GM12878 (cell line): Measurements from ENCODE around the gene MTMR3. TPM values are rescaled to one million over a fixed set of nuclear protein-coding genes. Genes with fewer than 3 reads are reported as not detected.

Experiments used
- ATAC-seq: fragments of 200-7000 bp; cut with Tn5 transposase; 3 replicates; pipeline ENCODE4 v1.9.1; 2020; ENCODE audit warnings: mild to moderate bottlenecking, moderate library complexity
- BruUV-seq: library from RNA; stranded (reverse); fragments of 400-500 nt; replicated peaks from 2 replicates; lab custom pipeline; 2021; lab: Mats Ljungman, UMichigan
- CTCF ChIA-PET: fragments of 300-600 bp; sonication (Branson Sonifier 250); formaldehyde crosslinking; extraction: SDS; loops from one replicate; lab custom pipeline; 2021; ENCODE audit warnings: inconsistent platforms; lab: Yijun Ruan, JAX
- POLR2A ChIA-PET: fragments of 350-600 bp; formaldehyde crosslinking; extraction: SDS; loops from one replicate; lab custom pipeline; 2021; ENCODE audit warnings: inconsistent platforms; lab: Charles Lee
- RAD21 ChIA-PET: fragments of 300-600 bp; sonication (Branson Sonifier 250); formaldehyde crosslinking; loops from one replicate; lab custom pipeline; 2023; ENCODE audit warnings: antibody characterized with exemption; ENCODE audit not compliant: unreplicated experiment; lab: Charles Lee
- SMC1A ChIA-PET: fragments of 300-600 bp; sonication (Branson Sonifier 250); formaldehyde crosslinking; loops from one replicate; lab custom pipeline; 2023; ENCODE audit not compliant: unreplicated experiment, uncharacterized antibody; lab: Charles Lee
- DNase-seq: peaks from one replicate; pipeline ENCODE4 v3.0.0-alpha.2; 2011; ENCODE audit warnings: low read depth, low spot score
- FAIRE-seq: peaks from 3 replicates; lab custom pipeline; 2011; peaks lifted over from hg19 to GRCh38; lab: Jason Lieb, UNC
- H2AFZ ChIP-seq: 2 replicates; pipeline ENCODE4 v1.6.0; 2011; ENCODE audit warnings: low read depth, low read length, control low read depth; ENCODE audit not compliant: control insufficient read depth
- H3K27ac ChIP-seq: 2 replicates; pipeline ENCODE4 v1.5.1; 2011; ENCODE audit warnings: control low read depth; ENCODE audit not compliant: control insufficient read depth, insufficient read depth
- H3K27me3 ChIP-seq, 2 experiments: replicated peaks in 1 of 2; 2 replicates each; pipeline versions ENCODE4 v1.6.0 to v1.6.1; 2011; ENCODE audit warnings: low read length in 1 of 2; ENCODE audit not compliant: control insufficient read depth in 2 of 2, insufficient read depth in 2 of 2
- H3K36me3 ChIP-seq, 2 experiments: 2 replicates each; pipeline ENCODE4 v1.5.1; 2011; ENCODE audit warnings: low read length in 1 of 2; ENCODE audit not compliant: control insufficient read depth in 2 of 2, insufficient read depth in 2 of 2
- H3K4me1 ChIP-seq: 2 replicates; pipeline ENCODE4 v1.6.1; 2011; ENCODE audit warnings: mild to moderate bottlenecking, low read length, moderate library complexity, mixed read lengths; ENCODE audit not compliant: control insufficient read depth, insufficient read depth
- H3K4me2 ChIP-seq: 2 replicates; pipeline ENCODE4 v1.6.0; 2011; ENCODE audit warnings: control low read depth; ENCODE audit not compliant: control insufficient read depth, insufficient read depth
- H3K4me3 ChIP-seq: fragments of 200-600 bp; sonication (generic); 2 replicates; pipeline ENCODE4 v1.5.1; 2016
- H3K79me2 ChIP-seq: 2 replicates; pipeline ENCODE4 v1.6.0; 2011; ENCODE audit warnings: low read length; ENCODE audit not compliant: control insufficient read depth, insufficient read depth
- H3K9ac ChIP-seq: 2 replicates; pipeline ENCODE4 v1.8.0; 2011; ENCODE audit warnings: low read length, control low read depth, mixed read lengths; ENCODE audit not compliant: control insufficient read depth, insufficient read depth
- H3K9me3 ChIP-seq: replicated peaks from 3 replicates; pipeline ENCODE4 v1.5.1; 2011; ENCODE audit warnings: mild to moderate bottlenecking, low read length; ENCODE audit not compliant: control insufficient read depth, insufficient read depth
- H4K20me1 ChIP-seq: 2 replicates; pipeline ENCODE4 v1.6.0; 2011; ENCODE audit not compliant: control insufficient read depth, insufficient read depth
- ATF7 ChIP-seq: fragments of 450-650 bp; IDR thresholded peaks from 2 replicates; pipeline ENCODE4 v1.6.1; 2016; ENCODE audit warnings: low read depth, mild to moderate bottlenecking
- BACH1 ChIP-seq: fragments of 450-650 bp; IDR thresholded peaks from 2 replicates; pipeline ENCODE4 v1.6.1; 2017; ENCODE audit warnings: mild to moderate bottlenecking, borderline replicate concordance
- BCLAF1 ChIP-seq: fragments of 450-650 bp; IDR thresholded peaks from 2 replicates; pipeline ENCODE4 v1.6.1; 2017; ENCODE audit warnings: antibody characterized with exemption, mild to moderate bottlenecking, moderate library complexity
- BRCA1 ChIP-seq: IDR thresholded peaks from 2 replicates; pipeline ENCODE4 v1.6.1; 2011; ENCODE audit warnings: low read depth, low read length, improper control_type of control experiment
- ETV6 ChIP-seq, 2 experiments: fragments of 450-650 bp in 1 of 2; IDR thresholded peaks in 1 of 2; conservative IDR thresholded peaks in 1 of 2; 2 replicates each; pipeline ENCODE4 v1.6.1; 2014; ENCODE audit warnings: antibody characterized with exemption in 1 of 2, borderline replicate concordance in 1 of 2, low read depth in 1 of 2, mild to moderate bottlenecking in 1 of 2, moderate library complexity in 1 of 2
- HDAC6 ChIP-seq: fragments of 200-600 bp; sonication (generic); IDR thresholded peaks from one replicate; pipeline ENCODE4 v1.8.0; 2017; ENCODE audit warnings: antibody characterized with exemption; ENCODE audit not compliant: unreplicated experiment
- IKZF1 ChIP-seq: fragments of 450-650 bp; conservative IDR thresholded peaks from 2 replicates; pipeline ENCODE4 v1.6.1; 2017; ENCODE audit warnings: antibody characterized with exemption, mild to moderate bottlenecking
- IRF5 ChIP-seq: fragments of 450-650 bp; IDR thresholded peaks from 2 replicates; pipeline ENCODE4 v1.6.1; 2017; ENCODE audit warnings: borderline replicate concordance
- KLF5 ChIP-seq: fragments of 450-650 bp; IDR thresholded peaks from 2 replicates; pipeline ENCODE4 v1.6.1; 2014; ENCODE audit warnings: mild to moderate bottlenecking; ENCODE audit not compliant: partially characterized antibody
- NFIC ChIP-seq: IDR thresholded peaks from 2 replicates; pipeline ENCODE4 v1.6.1; 2012; ENCODE audit warnings: low read depth, mild to moderate bottlenecking, inconsistent platforms, low read length, moderate library complexity
- NR2C2 ChIP-seq: IDR thresholded peaks from 2 replicates; pipeline ENCODE4 v1.6.1; 2011; ENCODE audit warnings: borderline replicate concordance, low read depth; ENCODE audit not compliant: control insufficient read depth, insufficient read length
- POLR2A ChIP-seq: IDR thresholded peaks from 2 replicates; pipeline ENCODE4 v1.6.1; 2011; ENCODE audit warnings: low read depth, mild to moderate bottlenecking, low read length
- REST ChIP-seq: IDR thresholded peaks from 2 replicates; pipeline ENCODE4 v1.6.1; 2012; ENCODE audit warnings: mild to moderate bottlenecking, low read depth, low read length
- SP1 ChIP-seq: IDR thresholded peaks from one replicate; pipeline ENCODE4 v1.6.1; 2011; ENCODE audit warnings: low read depth, low read length
- ZBED1 ChIP-seq: IDR thresholded peaks from 2 replicates; pipeline ENCODE4 v1.6.1; 2016; ENCODE audit warnings: borderline replicate concordance
- ZNF384 ChIP-seq: IDR thresholded peaks from 2 replicates; pipeline ENCODE4 v1.6.1; 2012; ENCODE audit warnings: low read depth, mild to moderate bottlenecking, low read length, improper control_type of control experiment, borderline replicate concordance
- ZSCAN29 ChIP-seq: fragments of 450-650 bp; IDR thresholded peaks from 2 replicates; pipeline ENCODE4 v1.6.1; 2017; ENCODE audit warnings: mild to moderate bottlenecking, moderate library complexity
- WGBS: methylation state at CpG from one replicate; pipeline ENCODE4 v1.1.6; 2016; ENCODE audit warnings: low lambda C conversion rate; ENCODE audit not compliant: insufficient replicate concordance, insufficient coverage; ENCODE audit errors: missing lambda C conversion rate; 5-methylcytosine and 5-hydroxymethylcytosine counted together
- in situ Hi-C: fragments of 300-500 bp; cut with MboI; formaldehyde crosslinking; loops from 9 replicates; pipeline ENCODE4 v1.14.3; 2018; ENCODE audit warnings: mixed read lengths
- intact Hi-C: fragments of 100-400 bp; cut with micrococcal nuclease; formaldehyde crosslinking; loops from one replicate; pipeline ENCODE4 v1.14.2; 2022; ENCODE audit not compliant: unreplicated experiment
- polyA plus RNA-seq, 11 experiments: library from polyadenylated mRNA; depleted of rRNA in 4 of 11; unstranded in 6 of 11; stranded (reverse) in 5 of 11; fragments of >200 nt; fragmentation: Nextera tagmentation in 4 of 11; fragmentation: Illumina TruSeq in 1 of 11; extraction: Ambion mirVana in 4 of 11; extraction: Trizol in 1 of 11; gene quantifications; 1 replicate in 1 of 11; 2 replicates in 10 of 11; pipeline versions ENCODE4 v1.2.1 to v1.2.3, GENCODE V29; 2011 to 2016; ENCODE audit warnings: inconsistent platforms in 2 of 11, missing spikeins in 2 of 11, low read depth in 1 of 11
- total RNA-seq, 4 experiments: library from RNA; depleted of rRNA in 3 of 4; stranded (reverse); fragments of >200 nt in 3 of 4; fragmentation: Illumina TruSeq in 1 of 4; extraction: Trizol in 1 of 4; gene quantifications; 2 replicates each; pipeline versions ENCODE4 v1.2.1 to v1.2.3, GENCODE V29; 2013 to 2021

MTMR3 gene
- total and polyA plus RNA-seq, 10 of the 15 experiments (the other 5 are each of a cell fraction or from before 2014, with no cell fraction given) = 1.4 to 23.7 (median 10.6) TPM

- Histone ChIP-seq H3K79me2 (no peaks in the 10 kb centered on the region), H3K9me3 (no peaks in the 10 kb centered on the region), H4K20me1 (no peaks in the 10 kb centered on the region), H3K4me3 (no peak overlapping the region), H3K27ac (no peak overlapping the region), H2AFZ (no peak overlapping the region), H3K27me3 (no peaks in the 10 kb centered on the region), H3K9ac (no peak overlapping the region), H3K4me1 (no peaks in the 10 kb centered on the region), H3K4me2 (no peak overlapping the region), H3K36me3 (no peaks in the 10 kb centered on the region)
- SMC1A ChIA-PET = interaction anchor here (0.6 to 1.4 kb wide), 2 partner anchors 34 to 116 kb away, joined by 3 read pairs; no protein-coding TSS in a partner anchor
- ATAC-seq (no peak), FAIRE-seq (no peak), DNase-seq (no peak)
- CTCF ChIA-PET = interaction anchor here (1.4 kb wide), 1 partner anchor 224 kb away, joined by 4 read pairs; no protein-coding TSS in a partner anchor
- POLR2A ChIA-PET = no interaction called here
- RAD21 ChIA-PET = interaction anchor here (0.6 kb wide), 2 partner anchors 84 to 314 kb away, joined by 3 read pairs; no protein-coding TSS in a partner anchor
- 34% methylated on average over 2 of the region's 2 CpGs for WGBS
- no TSS peak for BruUV-seq
- in situ Hi-C loops (no loop called here), intact Hi-C loops (no loop called here)
- TF ChIP-seq BACH1 (no peak), BRCA1 (no peak), IKZF1 (no peak), ZBED1 (no peak), ATF7 (no peak), ETV6 (conservative IDR thresholded peaks at IDR 0.05 in 1 of 2, IDR thresholded peaks at IDR 0.05 in 1 of 2; ENCODE audit: borderline replicate concordance in 1 of 2, low read depth in 1 of 2) (no peak), POLR2A (no peak), REST (no peak), NR2C2 (no peak), HDAC6 (no peak), KLF5 (no peak), SP1 (no peak), NFIC (no peak), IRF5 (no peak), BCLAF1 (no peak), ZNF384 (no peak), ZSCAN29 (no peak)
Measured at GRCh38 chr22:29860006-29860766, 22.8 kb upstream of the MTMR3 start.
